C4-2B (cell line): ENCODE results near the gene OR6N1.

Experiments
- H3K27ac ChIP-seq: fragments of 450-650 bp; 2 replicates; pipeline ENCODE4 v1.5.1; 2017
- CTCF ChIP-seq: fragments of 450-650 bp; conservative IDR thresholded peaks from 2 replicates; pipeline ENCODE4 v1.5.1; 2017; ENCODE audit warnings: mild to moderate bottlenecking
- ZFX ChIP-seq: fragments of 450-650 bp; IDR thresholded peaks from 2 replicates; pipeline ENCODE4 v1.6.1; 2017

OR6N1 gene

DNA sequence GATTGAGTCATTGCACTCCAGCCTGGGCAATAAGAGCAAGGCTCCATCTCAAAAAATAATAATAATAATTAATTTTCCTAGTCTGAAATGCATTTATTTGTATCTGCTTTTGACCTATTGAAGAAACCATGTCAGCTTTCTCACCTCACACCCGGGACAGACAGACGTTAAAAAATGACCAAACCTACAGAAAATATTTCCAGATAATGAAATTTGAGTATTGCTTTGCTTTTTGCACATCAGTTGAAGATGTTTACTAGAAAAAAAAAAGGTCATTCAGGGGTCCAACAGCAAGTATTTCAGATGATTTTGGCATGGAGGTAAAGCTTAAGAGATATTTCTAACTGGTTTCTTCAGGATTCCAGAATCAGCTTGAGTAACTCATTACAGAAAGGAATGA, 17.6 kb downstream of the OR6N1 start, which contains the start of gene OR6K6:
Gene OR6K6, plus strand, starts transcription at position 301 of the 400 bp plus-strand sequence. CDS start 168 bp downstream, outside the sequence.
- no peak within 1 kb of the TSS for H3K27ac ChIP-seq
- TF ChIP-seq CTCF = no peak
- no peak for TF ChIP-seq ZFX

DNA sequence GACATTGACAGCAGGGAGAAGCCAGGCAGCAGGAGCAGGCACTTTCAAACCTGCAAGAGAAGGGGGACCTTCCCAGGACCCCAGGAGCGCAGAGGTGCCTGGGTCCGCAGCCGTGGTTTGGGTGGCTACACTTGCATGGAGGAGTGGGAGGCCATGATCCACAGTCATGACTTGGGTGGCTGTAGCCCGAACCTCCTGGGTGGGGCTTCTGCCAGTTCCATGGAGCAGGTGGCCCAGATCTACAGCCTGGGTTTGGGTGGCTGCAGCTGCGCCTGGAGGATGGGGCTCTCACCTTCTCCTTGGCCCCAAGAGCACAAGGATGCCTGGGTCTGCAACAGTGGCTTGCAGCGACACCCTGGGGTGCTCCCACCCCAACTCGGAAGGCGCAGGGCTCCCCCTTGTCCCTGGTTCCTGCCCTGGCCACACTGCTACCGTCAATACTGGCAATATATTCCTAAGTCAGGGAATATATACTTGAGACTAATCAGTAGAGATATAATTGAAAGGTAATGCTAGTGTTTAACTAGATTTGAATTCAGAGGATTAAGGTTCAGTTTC, 19.8 kb downstream of the OR6N1 start:
- H3K27ac ChIP-seq = no peak overlapping the region
- TF ChIP-seq CTCF = no peak
- no peak for TF ChIP-seq ZFX

DNA sequence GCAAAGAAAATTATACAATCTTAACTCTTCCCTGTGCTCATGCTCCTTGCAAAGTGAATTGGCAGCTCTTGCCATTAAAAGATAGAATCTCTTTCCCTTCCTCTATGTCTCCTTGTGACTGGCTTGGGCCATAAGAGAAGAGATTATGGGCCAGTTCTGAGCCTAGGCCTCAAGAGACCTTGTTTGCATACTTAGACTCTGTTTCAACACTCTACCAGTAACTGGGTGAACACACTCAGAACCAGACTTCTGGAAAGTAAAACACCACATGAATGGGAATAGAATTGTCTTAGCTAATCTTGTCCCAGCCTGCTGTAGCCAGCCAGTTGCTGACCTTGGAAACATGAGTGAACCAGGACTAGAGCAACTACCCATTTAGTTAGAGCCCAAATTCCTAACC, 36.1 kb downstream of the OR6N1 start:
- no peak for TF ChIP-seq CTCF
- no peak for TF ChIP-seq ZFX
- no peak overlapping the region for H3K27ac ChIP-seq

- TF ChIP-seq CTCF (no peak), ZFX (no peak)
- no peak overlapping the region for H3K27ac ChIP-seq
These were observed 39.5 kb downstream of the OR6N1 start for GRCh38 chr1:158732524-158732923.

GRCh38 chr1:158731707-158732106, 40.3 kb downstream of the OR6N1 start:
- no peak for TF ChIP-seq CTCF
- no peak for TF ChIP-seq ZFX

GRCh38 chr1:158730453-158730852, 41.5 kb downstream of the OR6N1 start:
- TF ChIP-seq ZFX (no peak), CTCF (no peak)
- H3K27ac ChIP-seq = no peak overlapping the region

More at GRCh38 chr1:158731707-158732106, 40.3 kb downstream of the OR6N1 start:
- no peak overlapping the region for H3K27ac ChIP-seq

DNA sequence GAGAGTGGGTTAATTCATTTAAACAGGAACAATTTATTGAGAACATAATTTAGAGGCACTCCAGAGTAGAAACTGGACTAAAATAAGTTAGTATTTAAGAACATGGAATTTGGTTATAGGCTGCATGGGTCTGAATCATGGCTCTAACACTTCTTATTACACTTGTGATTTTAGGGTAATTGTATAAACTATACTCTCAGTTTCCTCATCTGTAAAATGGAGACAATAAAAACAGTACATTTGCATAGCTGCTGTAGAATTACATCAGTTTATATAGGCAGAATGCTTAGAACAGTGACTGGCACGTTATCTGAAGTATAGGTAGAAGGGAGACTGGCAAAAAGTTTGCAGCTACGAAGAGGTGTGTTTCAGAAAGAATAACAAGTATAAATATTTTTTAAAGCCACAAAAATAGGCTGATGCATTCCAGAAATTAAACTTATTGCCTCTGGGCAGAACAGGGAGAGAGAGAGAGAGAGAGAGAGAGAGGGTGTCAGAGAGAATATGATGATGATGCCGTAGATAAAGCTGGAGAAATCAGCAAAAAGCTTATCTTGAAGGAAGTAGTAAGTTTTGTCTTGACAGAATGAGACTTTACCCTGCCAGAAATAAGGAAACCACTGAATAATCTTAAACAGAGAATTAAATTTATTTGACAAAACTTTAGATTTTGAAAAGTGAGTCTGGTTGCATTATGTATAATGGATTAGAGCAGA, 43.3 kb downstream of the OR6N1 start:
- TF ChIP-seq ZFX = no peak
- no peak overlapping the region for H3K27ac ChIP-seq

GRCh38 chr1:158724442-158724841, 47.6 kb downstream of the OR6N1 start:
- H3K27ac ChIP-seq = no peak overlapping the region
- TF ChIP-seq CTCF = no peak
- no peak for TF ChIP-seq ZFX
